HG02973 (cell line): ENCODE data around the gene MTCH2.
A peak's percentile ranks its signal among the peaks of the same experiment; 100 is the strongest.
"Not testable (repeated sequence)": the region's sequence is repeated elsewhere in the genome, so short reads cannot be mapped to it uniquely, and the experiment has no call there.

ENCODE experiments used
- ATAC-seq: cut with Tn5 transposase; IDR thresholded peaks from one replicate; pipeline ENCODE4 v1.9.1; 2021; ENCODE audit warnings: moderate library complexity; ENCODE audit not compliant: unreplicated experiment

MTCH2 gene

GRCh38 chr11:47642099-47642855 lies at the start of gene MTCH2:
MTCH2 (minus strand) TSS chr11:47642559; CDS start chr11:47642465, 94 bp downstream.
- peak; percentile 89 for ATAC-seq

- ATAC-seq: no peak
These were observed 49.6 kb upstream of the MTCH2 start for GRCh38 chr11:47691979-47692378.

- no peak for ATAC-seq
These were observed 47.1 kb upstream of the MTCH2 start for GRCh38 chr11:47689480-47689879.

- ATAC-seq: no peak
These were observed 46.6 kb upstream of the MTCH2 start for GRCh38 chr11:47688991-47689390.

- no peak for ATAC-seq
These were observed 45.8 kb upstream of the MTCH2 start for GRCh38 chr11:47688111-47688510.

- ATAC-seq: not testable (repeated sequence)
These were observed 44.3 kb upstream of the MTCH2 start for GRCh38 chr11:47686704-47687103.

GRCh38 chr11:47686151-47686550 lies 43.8 kb upstream of the MTCH2 start:
- no peak for ATAC-seq

- ATAC-seq: no peak
These were observed 33.5 kb upstream of the MTCH2 start for GRCh38 chr11:47675851-47676250.

- no peak for ATAC-seq
These were observed 29.9 kb upstream of the MTCH2 start for GRCh38 chr11:47672283-47672730.

- ATAC-seq: no peak
These were observed 27.5 kb upstream of the MTCH2 start for GRCh38 chr11:47669856-47670255.

GRCh38 chr11:47668665-47669064 lies 26.3 kb upstream of the MTCH2 start:
- ATAC-seq: no peak

- no peak for ATAC-seq
These were observed 25.2 kb upstream of the MTCH2 start for GRCh38 chr11:47667555-47667954.

GRCh38 chr11:47667135-47667534 lies 24.8 kb upstream of the MTCH2 start:
- ATAC-seq: no peak

- ATAC-seq: not testable (repeated sequence)
These were observed 22.6 kb upstream of the MTCH2 start for GRCh38 chr11:47664936-47665335.

GRCh38 chr11:47661245-47661644 lies 18.9 kb upstream of the MTCH2 start:
- no peak for ATAC-seq

- ATAC-seq: no peak
These were observed 16.9 kb upstream of the MTCH2 start for GRCh38 chr11:47659276-47659675.

- ATAC-seq: no peak
These were observed 14.0 kb upstream of the MTCH2 start for GRCh38 chr11:47656260-47656885.

- no peak for ATAC-seq
These were observed 9.6 kb upstream of the MTCH2 start for GRCh38 chr11:47651818-47652469.

GRCh38 chr11:47649276-47649675 lies 6.9 kb upstream of the MTCH2 start:
- ATAC-seq: no peak

- ATAC-seq: no peak
These were observed 3.7 kb upstream of the MTCH2 start for GRCh38 chr11:47646019-47646418.

GRCh38 chr11:47645500-47645899 lies 3.1 kb upstream of the MTCH2 start:
- no peak for ATAC-seq

- no peak for ATAC-seq
These were observed 710 bp downstream of the MTCH2 start for GRCh38 chr11:47641600-47642098.
